ENCODE measurements around the gene LRRTM4.

The LRRTM4 gene

DNA sequence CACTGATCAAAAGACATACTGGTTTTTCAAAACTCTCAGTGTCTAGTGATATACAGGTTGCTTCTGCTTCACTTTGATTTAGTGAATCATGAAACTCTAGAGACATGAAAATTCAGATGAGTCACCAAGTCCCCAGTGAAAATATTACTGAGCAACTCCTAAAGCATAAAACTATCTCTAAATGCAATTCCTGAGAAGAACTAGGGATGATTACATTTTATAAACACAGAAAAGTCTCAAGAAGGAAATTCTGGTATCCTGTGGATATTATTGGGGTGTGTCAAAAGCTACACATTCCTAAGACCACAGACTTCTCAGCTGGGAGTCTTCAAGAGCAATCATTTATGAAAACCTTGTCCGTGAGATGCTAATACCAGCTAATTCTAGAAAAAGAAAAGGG lies 9.7 kb downstream of the LRRTM4 start:
- no peak overlapping the region for H3K27ac Mint-ChIP-seq

GRCh38 chr2:77508511-77508910 lies 13.7 kb downstream of the LRRTM4 start:
- peaks cover 4% of the 10 kb centered on the region for H3K9me3 Mint-ChIP-seq
- H3K4me1 Mint-ChIP-seq, result no peaks in the 10 kb centered on the region
- H3K27me3 Mint-ChIP-seq, result no peaks in the 10 kb centered on the region
- H3K36me3 Mint-ChIP-seq, result no peaks in the 10 kb centered on the region
- CTCF ChIA-PET, result no interaction called here
- DNase-seq, result no peak
- no peak overlapping the region for H3K27ac Mint-ChIP-seq
- H3K4me3 Mint-ChIP-seq, result no peak overlapping the region

More for the DNA sequence above, 9.7 kb downstream of the LRRTM4 start:
- no peaks in the 10 kb centered on the region for H3K4me1 Mint-ChIP-seq
- CTCF ChIA-PET, result no interaction called here
- H3K27me3 Mint-ChIP-seq, result no peaks in the 10 kb centered on the region
- H3K36me3 Mint-ChIP-seq, result no peaks in the 10 kb centered on the region
- no peak overlapping the region for H3K4me3 Mint-ChIP-seq
- H3K9me3 Mint-ChIP-seq, result peaks cover 4% of the 10 kb centered on the region
- DNase-seq, result no peak

- Mint-ChIP-seq H3K36me3 (no peaks in the 10 kb centered on the region), H3K27me3 (no peaks in the 10 kb centered on the region), H3K27ac (no peak overlapping the region), H3K4me3 (no peak overlapping the region), H3K9me3 (peaks cover 4% of the 10 kb centered on the region), H3K4me1 (no peaks in the 10 kb centered on the region)
- DNase-seq, result no peak
- CTCF ChIA-PET, result no interaction called here
These were observed 14.5 kb downstream of the LRRTM4 start for GRCh38 chr2:77507657-77508056.

- no peaks in the 10 kb centered on the region for H3K4me1 Mint-ChIP-seq
- no peak overlapping the region for H3K27ac Mint-ChIP-seq
- CTCF ChIA-PET, result no interaction called here
- H3K27me3 Mint-ChIP-seq, result no peaks in the 10 kb centered on the region
- no peak for DNase-seq
- no peaks in the 10 kb centered on the region for H3K36me3 Mint-ChIP-seq
- peaks cover 7% of the 10 kb centered on the region for H3K9me3 Mint-ChIP-seq
- no peak overlapping the region for H3K4me3 Mint-ChIP-seq
These were observed 34.0 kb downstream of the LRRTM4 start for GRCh38 chr2:77488141-77488540.

GRCh38 chr2:77487074-77487803 lies 34.9 kb downstream of the LRRTM4 start:
- Mint-ChIP-seq H3K27ac (no peak overlapping the region), H3K9me3 (peaks cover 7% of the 10 kb centered on the region), H3K4me3 (no peak overlapping the region), H3K27me3 (no peaks in the 10 kb centered on the region), H3K36me3 (no peaks in the 10 kb centered on the region), H3K4me1 (no peaks in the 10 kb centered on the region)
- CTCF ChIA-PET, result no interaction called here
- no peak for DNase-seq

GRCh38 chr2:77484026-77484425 lies 38.1 kb downstream of the LRRTM4 start:
- Mint-ChIP-seq H3K36me3 (no peaks in the 10 kb centered on the region), H3K9me3 (peaks cover 17% of the 10 kb centered on the region), H3K27ac (no peak overlapping the region), H3K4me3 (no peak overlapping the region), H3K27me3 (no peaks in the 10 kb centered on the region), H3K4me1 (no peaks in the 10 kb centered on the region)
- CTCF ChIA-PET, result no interaction called here
- no peak for DNase-seq

DNA sequence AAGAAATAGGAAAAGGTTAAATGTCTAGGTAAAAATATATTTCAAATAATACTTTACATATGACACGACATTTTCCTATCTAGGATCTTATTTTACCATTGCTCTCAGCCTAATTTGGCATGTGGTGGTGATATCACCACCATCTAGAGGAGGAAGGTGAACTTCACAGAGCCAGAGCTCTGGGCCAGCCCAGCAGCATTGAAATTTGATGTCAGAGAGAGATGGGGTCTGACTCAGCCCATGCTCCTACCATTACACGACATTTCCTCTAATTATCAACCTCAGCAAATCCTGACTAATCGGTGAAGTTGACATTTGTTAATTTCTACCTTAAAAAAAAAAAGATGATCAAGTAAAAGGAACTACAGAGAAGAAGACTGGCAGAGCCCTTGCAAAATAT lies 42.3 kb downstream of the LRRTM4 start:
- Mint-ChIP-seq H3K4me3 (no peak overlapping the region), H3K27ac (no peak overlapping the region), H3K36me3 (no peaks in the 10 kb centered on the region), H3K4me1 (no peaks in the 10 kb centered on the region), H3K9me3 (peaks cover 13% of the 10 kb centered on the region), H3K27me3 (no peaks in the 10 kb centered on the region)
- no peak for DNase-seq
- CTCF ChIA-PET, result no interaction called here

GRCh38 chr2:77479395-77479794 lies 42.8 kb downstream of the LRRTM4 start:
- no peak overlapping the region for H3K27ac Mint-ChIP-seq
- no peaks in the 10 kb centered on the region for H3K27me3 Mint-ChIP-seq
- no peaks in the 10 kb centered on the region for H3K4me1 Mint-ChIP-seq
- CTCF ChIA-PET, result no interaction called here
- peaks cover 13% of the 10 kb centered on the region for H3K9me3 Mint-ChIP-seq
- DNase-seq, result no peak
- H3K4me3 Mint-ChIP-seq, result no peak overlapping the region
- no peaks in the 10 kb centered on the region for H3K36me3 Mint-ChIP-seq

DNA sequence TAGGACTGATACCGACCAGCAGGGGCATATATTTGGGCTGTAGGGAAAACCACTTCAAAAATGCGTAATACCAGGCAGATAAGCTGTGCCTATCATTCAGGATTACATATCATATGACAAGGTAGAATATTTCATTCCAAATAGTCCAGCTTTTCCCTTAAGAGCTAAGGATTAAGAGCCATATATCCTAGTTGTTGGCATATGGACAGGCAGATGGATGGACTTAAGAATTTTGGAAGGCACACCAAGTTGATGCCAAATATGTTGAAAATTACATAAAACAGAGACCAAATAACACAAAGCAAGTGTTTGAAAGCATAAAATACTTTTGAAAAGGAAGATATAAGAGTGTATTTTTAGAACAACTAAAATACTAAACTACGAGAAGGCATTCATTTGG lies 52.1 kb downstream of the LRRTM4 start:
- Mint-ChIP-seq H3K4me1 (no peaks in the 10 kb centered on the region), H3K4me3 (no peak overlapping the region)

GRCh38 chr2:77469106-77469505 lies 53.1 kb downstream of the LRRTM4 start:
- H3K9me3 Mint-ChIP-seq, result peaks cover 4% of the 10 kb centered on the region
- CTCF ChIA-PET, result no interaction called here
- H3K36me3 Mint-ChIP-seq, result no peaks in the 10 kb centered on the region
- H3K27ac Mint-ChIP-seq, result no peak overlapping the region
- H3K4me3 Mint-ChIP-seq, result no peak overlapping the region
- DNase-seq, result no peak
- no peaks in the 10 kb centered on the region for H3K4me1 Mint-ChIP-seq
- H3K27me3 Mint-ChIP-seq, result no peaks in the 10 kb centered on the region

More for the DNA sequence above, 52.1 kb downstream of the LRRTM4 start:
- no peak for DNase-seq
- CTCF ChIA-PET, result no interaction called here
- H3K36me3 Mint-ChIP-seq, result no peaks in the 10 kb centered on the region
- H3K27ac Mint-ChIP-seq, result no peak overlapping the region
- peaks cover 4% of the 10 kb centered on the region for H3K9me3 Mint-ChIP-seq
- no peaks in the 10 kb centered on the region for H3K27me3 Mint-ChIP-seq

DNA sequence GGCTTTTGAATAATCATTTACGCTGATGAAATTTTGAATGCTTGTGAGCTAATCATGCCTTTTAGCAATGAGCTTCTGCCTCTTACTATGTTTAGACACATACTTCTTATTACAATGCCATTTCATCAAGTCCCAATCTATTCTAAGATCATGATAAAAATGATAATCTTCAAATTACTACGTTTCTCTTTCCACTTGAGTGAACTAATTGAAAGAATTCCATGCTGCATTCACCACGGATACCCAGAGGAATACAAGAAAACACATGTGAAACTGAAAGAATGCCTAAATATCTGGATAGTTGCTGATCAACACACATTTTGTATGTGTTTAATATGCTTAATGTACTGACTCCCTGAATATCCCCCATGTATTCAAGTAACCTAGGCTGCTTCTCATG lies 62.3 kb downstream of the LRRTM4 start:
- no peaks in the 10 kb centered on the region for H3K36me3 Mint-ChIP-seq
- H3K4me3 Mint-ChIP-seq, result no peak overlapping the region
- H3K27ac Mint-ChIP-seq, result no peak overlapping the region
- no peak for DNase-seq
- H3K27me3 Mint-ChIP-seq, result no peaks in the 10 kb centered on the region
- peaks cover 7% of the 10 kb centered on the region for H3K9me3 Mint-ChIP-seq
- CTCF ChIA-PET, result no interaction called here
- no peaks in the 10 kb centered on the region for H3K4me1 Mint-ChIP-seq

GRCh38 chr2:77458216-77458615 lies 64.0 kb downstream of the LRRTM4 start:
- Mint-ChIP-seq H3K9me3 (peaks cover 7% of the 10 kb centered on the region), H3K4me3 (no peak overlapping the region), H3K27me3 (no peaks in the 10 kb centered on the region), H3K4me1 (no peaks in the 10 kb centered on the region), H3K27ac (no peak overlapping the region), H3K36me3 (no peaks in the 10 kb centered on the region)
- DNase-seq, result no peak
- CTCF ChIA-PET, result no interaction called here

GRCh38 chr2:77457665-77458064 lies 64.5 kb downstream of the LRRTM4 start:
- Mint-ChIP-seq H3K9me3 (peaks cover 7% of the 10 kb centered on the region), H3K4me3 (no peak overlapping the region), H3K27me3 (no peaks in the 10 kb centered on the region), H3K36me3 (no peaks in the 10 kb centered on the region), H3K4me1 (no peaks in the 10 kb centered on the region), H3K27ac (no peak overlapping the region)
- CTCF ChIA-PET, result no interaction called here
- no peak for DNase-seq

DNA sequence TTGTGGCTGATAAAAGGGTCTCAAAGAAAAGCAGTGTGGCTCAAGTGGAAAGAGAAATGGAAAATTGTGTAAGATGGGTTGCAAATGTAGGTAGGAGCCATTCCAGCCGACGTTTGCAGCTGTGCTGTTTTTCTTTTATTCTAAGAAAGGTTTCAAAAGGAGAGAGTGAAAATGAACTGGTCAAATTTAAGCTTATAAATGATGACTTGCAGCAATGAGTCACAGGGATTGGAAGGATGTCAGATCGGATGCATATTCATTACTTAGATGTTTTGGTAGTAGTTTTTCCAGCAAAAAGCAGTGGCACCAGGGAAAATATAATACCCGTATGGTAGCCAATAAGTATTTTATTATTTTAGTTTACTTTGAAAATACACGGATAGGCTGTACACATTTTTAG lies 79.1 kb downstream of the LRRTM4 start:
- Mint-ChIP-seq H3K4me1 (no peaks in the 10 kb centered on the region), H3K9me3 (peaks cover 7% of the 10 kb centered on the region), H3K4me3 (no peak overlapping the region), H3K27me3 (no peaks in the 10 kb centered on the region), H3K27ac (no peak overlapping the region), H3K36me3 (no peaks in the 10 kb centered on the region)
- CTCF ChIA-PET, result no interaction called here
- DNase-seq, result no peak

GRCh38 chr2:77434880-77435279 lies 87.3 kb downstream of the LRRTM4 start:
- no peaks in the 10 kb centered on the region for H3K4me1 Mint-ChIP-seq
- no peaks in the 10 kb centered on the region for H3K36me3 Mint-ChIP-seq
- CTCF ChIA-PET, result no interaction called here
- peaks cover 7% of the 10 kb centered on the region for H3K9me3 Mint-ChIP-seq
- H3K4me3 Mint-ChIP-seq, result no peak overlapping the region
- no peaks in the 10 kb centered on the region for H3K27me3 Mint-ChIP-seq
- H3K27ac Mint-ChIP-seq, result no peak overlapping the region
- no peak for DNase-seq

GRCh38 chr2:77428946-77429345 lies 93.2 kb downstream of the LRRTM4 start:
- peaks cover 14% of the 10 kb centered on the region for H3K9me3 Mint-ChIP-seq
- no peaks in the 10 kb centered on the region for H3K4me1 Mint-ChIP-seq
- CTCF ChIA-PET, result no interaction called here
- no peak overlapping the region for H3K27ac Mint-ChIP-seq
- H3K4me3 Mint-ChIP-seq, result no peak overlapping the region
- H3K27me3 Mint-ChIP-seq, result no peaks in the 10 kb centered on the region
- no peaks in the 10 kb centered on the region for H3K36me3 Mint-ChIP-seq
- no peak for DNase-seq
